ENCODE data around the gene SAP25. TPM values are rescaled to one million over a fixed set of nuclear protein-coding genes. Genes with fewer than 3 reads are reported as not detected.

SAP25 gene
- total and polyA plus RNA-seq, 9 donors: 3.2 to 10.1 (median 6.8) TPM; not detected in 1

- no peak overlapping the region for H3K4me3 ChIP-seq
- H3K4me1 ChIP-seq (ENCODE audit: insufficient read depth): no peaks in the 10 kb centered on the region
- no peaks in the 10 kb centered on the region for H3K27me3 ChIP-seq
- H3K36me3 ChIP-seq: no peaks in the 10 kb centered on the region
- WGBS, 3 donors: 18 to 34% (median 26%) methylated on average over 20 of the region's 20 CpGs
- TF ChIP-seq, protein P1, sequence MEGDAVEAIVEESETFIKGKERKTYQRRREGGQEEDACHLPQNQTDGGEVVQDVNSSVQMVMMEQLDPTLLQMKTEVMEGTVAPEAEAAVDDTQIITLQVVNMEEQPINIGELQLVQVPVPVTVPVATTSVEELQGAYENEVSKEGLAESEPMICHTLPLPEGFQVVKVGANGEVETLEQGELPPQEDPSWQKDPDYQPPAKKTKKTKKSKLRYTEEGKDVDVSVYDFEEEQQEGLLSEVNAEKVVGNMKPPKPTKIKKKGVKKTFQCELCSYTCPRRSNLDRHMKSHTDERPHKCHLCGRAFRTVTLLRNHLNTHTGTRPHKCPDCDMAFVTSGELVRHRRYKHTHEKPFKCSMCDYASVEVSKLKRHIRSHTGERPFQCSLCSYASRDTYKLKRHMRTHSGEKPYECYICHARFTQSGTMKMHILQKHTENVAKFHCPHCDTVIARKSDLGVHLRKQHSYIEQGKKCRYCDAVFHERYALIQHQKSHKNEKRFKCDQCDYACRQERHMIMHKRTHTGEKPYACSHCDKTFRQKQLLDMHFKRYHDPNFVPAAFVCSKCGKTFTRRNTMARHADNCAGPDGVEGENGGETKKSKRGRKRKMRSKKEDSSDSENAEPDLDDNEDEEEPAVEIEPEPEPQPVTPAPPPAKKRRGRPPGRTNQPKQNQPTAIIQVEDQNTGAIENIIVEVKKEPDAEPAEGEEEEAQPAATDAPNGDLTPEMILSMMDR (IDR thresholded peaks at IDR 0.05): no peak
- TF ChIP-seq POLR2A (IDR thresholded peaks at IDR 0.05) (no peak), EP300 (IDR thresholded peaks at IDR 0.05) (no peak)
- intact Hi-C loops (cut with DNase I): no loop called here
- DNase-seq: peak in 2 of 5 donors; percentile 42 to 70
- no peaks in the 10 kb centered on the region for H3K9me3 ChIP-seq
- no peak overlapping the region for H3K27ac ChIP-seq
Measured at GRCh38 chr7:100590077-100590737, 16.5 kb upstream of the SAP25 start.

GRCh38 chr7:100589341-100589947 lies 15.7 kb upstream of the SAP25 start:
- no peaks in the 10 kb centered on the region for H3K9me3 ChIP-seq
- DNase-seq: peak in 1 of 5 donors; percentile 25
- TF ChIP-seq POLR2A (IDR thresholded peaks at IDR 0.05) (no peak), EP300 (IDR thresholded peaks at IDR 0.05) (no peak)
- TF ChIP-seq, protein P1 (IDR thresholded peaks at IDR 0.05): no peak
- H3K36me3 ChIP-seq: no peaks in the 10 kb centered on the region
- H3K27me3 ChIP-seq: no peaks in the 10 kb centered on the region
- no peak overlapping the region for H3K4me3 ChIP-seq
- no peak overlapping the region for H3K27ac ChIP-seq
- peaks cover 4% of the 10 kb centered on the region for H3K4me1 ChIP-seq (ENCODE audit: insufficient read depth)
- 34 to 47% (median 37%) methylated on average over 7 of the region's 7 CpGs for WGBS, 3 donors
- intact Hi-C loops (cut with DNase I): loop anchor here in 1 of 4 donors (10.0 kb wide), 1 partner anchor 265 kb away; the partner anchor contains the start of gene SLC12A9

- WGBS, 3 donors: 75 to 94% (median 85%) methylated on average over 1 of the region's 1 CpG
- no peaks in the 10 kb centered on the region for H3K9me3 ChIP-seq
- H3K27ac ChIP-seq: no peak overlapping the region
- H3K36me3 ChIP-seq: no peaks in the 10 kb centered on the region
- H3K4me3 ChIP-seq: no peak overlapping the region
- intact Hi-C loops (cut with DNase I): loop anchor here in 1 of 4 donors (10.0 kb wide), 1 partner anchor 266 kb away; the partner anchor contains the start of gene SLC12A9
- no peaks in the 10 kb centered on the region for H3K27me3 ChIP-seq
- TF ChIP-seq, protein P1 (IDR thresholded peaks at IDR 0.05): no peak
- no peak for TF ChIP-seq POLR2A (IDR thresholded peaks at IDR 0.05)
- no peak for TF ChIP-seq EP300 (IDR thresholded peaks at IDR 0.05)
- DNase-seq: no peak
- H3K4me1 ChIP-seq (ENCODE audit: insufficient read depth): peaks cover 9% of the 10 kb centered on the region
Measured at GRCh38 chr7:100588438-100588837, 14.7 kb upstream of the SAP25 start.

GRCh38 chr7:100586266-100587025 lies 12.7 kb upstream of the SAP25 start, which contains the start of gene FBXO24:
TSS of gene FBXO24 (plus strand) at chr7:100586328. CDS start at chr7:100586626, 298 bp downstream.
- Histone ChIP-seq H3K4me3 (peak within 1 kb of the TSS; percentile 83), H3K4me1 (ENCODE audit: insufficient read depth) (peaks cover 14% of the 10 kb centered on the region), H3K27ac (peak within 1 kb of the TSS; percentile 65 to 86), H3K27me3 (no peaks in the 10 kb centered on the region), H3K36me3 (no peaks in the 10 kb centered on the region), H3K9me3 (no peaks in the 10 kb centered on the region)
- intact Hi-C loops (cut with DNase I): loop anchor here in 2 of 4 donors (2.0 to 10.0 kb wide), 3 partner anchors 18 to 268 kb away; partner anchors contain the start of genes MOSPD3 (in 1 of the 2) and SLC12A9 (in 1 of the 2)
- WGBS, 3 donors: 0% methylated on average over 47 to 53 of the region's 53 CpGs
- TF ChIP-seq, protein P1 (IDR thresholded peaks at IDR 0.05): no peak
- no peak for TF ChIP-seq POLR2A (IDR thresholded peaks at IDR 0.05)
- TF ChIP-seq EP300 (IDR thresholded peaks at IDR 0.05): no peak
- peak; percentile 99 to 100 (median 99) for DNase-seq
